IMR-90 (cell line): ENCODE data around the gene GPR35.

ENCODE experiments used
- CHD1 ChIP-seq: IDR thresholded peaks from 2 replicates; pipeline ENCODE4 v1.6.1; 2012; ENCODE audit warnings: low read depth, low read length, improper control_type of control experiment
- CTCF ChIP-seq: conservative IDR thresholded peaks from 2 replicates; pipeline ENCODE4 v1.5.1; 2012; ENCODE audit warnings: mild to moderate bottlenecking, low read depth, low read length, improper control_type of control experiment
- POLR2A ChIP-seq: IDR thresholded peaks from 2 replicates; pipeline ENCODE4 v1.6.1; 2012; ENCODE audit warnings: mild to moderate bottlenecking, low read depth, low read length
- RAD21 ChIP-seq: IDR thresholded peaks from 2 replicates; pipeline ENCODE4 v1.6.1; 2012; ENCODE audit warnings: low read length, improper control_type of control experiment
- USF2 ChIP-seq: fragments of 150-350 bp; IDR thresholded peaks from 2 replicates; pipeline ENCODE4 v1.6.1; 2017; ENCODE audit warnings: mild to moderate bottlenecking, antibody characterized with exemption, low read length, low read depth

- TF ChIP-seq CTCF (no peak), CHD1 (no peak), RAD21 (no peak), POLR2A (no peak), USF2 (no peak)
Measured at GRCh38 chr2:240629619-240629967, 4.3 kb downstream of the GPR35 start.
